Measurements from ENCODE around the gene ATP6V1B1.

DNA sequence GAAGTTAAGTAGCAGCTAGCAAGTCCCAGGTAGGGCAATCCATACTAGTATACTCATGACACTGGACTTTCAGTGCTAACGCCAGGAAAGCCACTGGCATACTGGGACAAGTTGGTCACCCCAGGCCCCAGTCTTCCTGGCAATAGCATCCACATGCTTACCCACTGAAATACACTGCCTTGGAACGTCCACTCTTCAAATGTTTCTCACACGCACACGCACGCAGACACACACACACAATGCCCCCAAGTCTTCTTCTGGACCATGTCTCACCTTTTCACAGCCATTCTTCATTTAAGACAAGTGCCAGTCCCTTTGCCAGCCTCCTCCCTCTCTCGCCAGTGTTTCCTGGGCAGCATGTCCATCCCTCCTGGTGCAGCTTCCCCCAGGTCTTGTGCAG is 67.7 kb downstream of the ATP6V1B1 start:
- no peak for TF ChIP-seq CTCF (IDR thresholded peaks at IDR 0.05)
- TF ChIP-seq POLR2A (IDR thresholded peaks at IDR 0.05) = no peak
